Measurements from ENCODE around the gene DIAPH1.
A peak's percentile ranks its signal among the peaks of the same experiment; 100 is the strongest.

The DIAPH1 gene

DNA sequence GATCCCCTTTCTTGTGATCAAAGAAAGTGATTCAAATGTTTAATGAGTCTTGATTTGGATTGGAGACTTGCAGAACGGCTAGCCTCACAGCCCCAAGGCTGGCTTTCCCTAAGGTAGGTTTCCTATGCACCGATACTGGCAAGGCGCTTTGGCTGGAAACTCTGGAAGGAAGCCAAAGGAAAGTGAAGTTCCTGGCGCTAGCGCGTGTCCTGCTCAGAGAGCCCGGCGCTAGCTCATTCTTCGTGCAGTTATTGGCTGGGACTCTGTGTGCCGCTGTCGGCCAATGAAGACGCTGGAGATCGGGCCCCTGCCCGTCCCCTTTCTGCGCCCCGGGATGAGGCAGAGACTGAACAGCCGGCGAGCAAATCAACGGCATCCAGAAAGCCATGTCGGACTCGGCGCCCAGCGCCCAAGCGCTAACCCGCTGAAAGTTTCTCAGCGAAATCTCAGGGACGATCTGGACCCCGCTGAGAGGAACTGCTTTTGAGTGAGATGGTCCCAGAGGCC is 143.1 kb downstream of the DIAPH1 start, which contains the start of gene PCDHGC3:
Gene PCDHGC3 (plus strand): TSS at position 342 of the 507 bp plus-strand sequence. CDS start 151 bp downstream, at position 493.
- H3K4me3 ChIP-seq (replicated peaks; ENCODE audit: low read depth, low read length) = peak within 1 kb of the TSS; percentile 58
- peak; percentile 88 for DNase-seq (ENCODE audit: extremely low read depth, low read depth)
- TF ChIP-seq, protein P1, sequence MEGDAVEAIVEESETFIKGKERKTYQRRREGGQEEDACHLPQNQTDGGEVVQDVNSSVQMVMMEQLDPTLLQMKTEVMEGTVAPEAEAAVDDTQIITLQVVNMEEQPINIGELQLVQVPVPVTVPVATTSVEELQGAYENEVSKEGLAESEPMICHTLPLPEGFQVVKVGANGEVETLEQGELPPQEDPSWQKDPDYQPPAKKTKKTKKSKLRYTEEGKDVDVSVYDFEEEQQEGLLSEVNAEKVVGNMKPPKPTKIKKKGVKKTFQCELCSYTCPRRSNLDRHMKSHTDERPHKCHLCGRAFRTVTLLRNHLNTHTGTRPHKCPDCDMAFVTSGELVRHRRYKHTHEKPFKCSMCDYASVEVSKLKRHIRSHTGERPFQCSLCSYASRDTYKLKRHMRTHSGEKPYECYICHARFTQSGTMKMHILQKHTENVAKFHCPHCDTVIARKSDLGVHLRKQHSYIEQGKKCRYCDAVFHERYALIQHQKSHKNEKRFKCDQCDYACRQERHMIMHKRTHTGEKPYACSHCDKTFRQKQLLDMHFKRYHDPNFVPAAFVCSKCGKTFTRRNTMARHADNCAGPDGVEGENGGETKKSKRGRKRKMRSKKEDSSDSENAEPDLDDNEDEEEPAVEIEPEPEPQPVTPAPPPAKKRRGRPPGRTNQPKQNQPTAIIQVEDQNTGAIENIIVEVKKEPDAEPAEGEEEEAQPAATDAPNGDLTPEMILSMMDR (IDR thresholded peaks at IDR 0.05; ENCODE audit: low read depth, low read length, missing control alignments) = peak; percentile 23

DNA sequence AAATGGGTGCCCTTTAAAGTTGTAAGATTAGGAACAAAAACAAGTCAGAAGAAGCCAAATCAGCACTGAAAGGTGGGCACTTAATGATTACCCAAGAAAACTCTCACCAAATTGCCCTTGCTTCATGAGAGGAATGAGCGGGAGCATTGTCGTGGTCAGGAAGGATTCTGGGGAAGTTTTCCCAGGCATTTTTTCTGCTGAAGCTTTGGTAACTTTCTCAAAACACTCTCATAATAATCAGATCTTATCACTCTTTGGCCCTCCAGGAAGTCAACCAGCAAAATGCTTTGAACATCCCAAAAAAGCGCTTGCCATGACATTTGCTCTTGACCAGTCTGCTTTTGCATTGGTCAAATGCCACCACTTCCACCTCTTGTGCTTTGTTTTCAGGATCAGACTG is 153.4 kb downstream of the DIAPH1 start:
- DNase-seq (ENCODE audit: extremely low read depth, low read depth) = no peak
- TF ChIP-seq, protein P1 (IDR thresholded peaks at IDR 0.05; ENCODE audit: low read depth, low read length, missing control alignments) = no peak
- H3K4me3 ChIP-seq (replicated peaks; ENCODE audit: low read depth, low read length) = no peak overlapping the region

Data from HFF-Myc (cell line).